Measurements from ENCODE around the gene KCNMB2.

KCNMB2 gene

DNA sequence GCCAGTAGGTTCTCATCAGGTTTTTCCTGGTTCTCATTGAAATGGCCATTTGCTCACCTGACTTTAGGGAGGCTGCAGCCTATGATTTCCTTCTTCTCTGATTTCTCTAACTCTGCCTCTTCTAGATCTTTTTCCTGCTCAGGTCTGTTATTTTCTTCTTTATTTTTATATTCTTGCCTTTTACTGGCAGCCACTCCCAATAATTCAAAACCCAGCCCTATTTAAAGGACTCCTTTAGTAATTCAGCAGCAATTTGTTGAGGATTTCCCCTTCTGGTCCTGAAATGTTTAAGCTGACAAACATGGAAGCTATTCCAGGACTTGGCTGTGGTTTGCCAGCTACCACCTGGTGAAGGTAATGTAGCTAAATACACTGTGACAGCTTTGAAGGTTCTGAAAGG lies 333.8 kb downstream of the KCNMB2 start:
- no peak for DNase-seq (ENCODE audit: low read depth)

DNA sequence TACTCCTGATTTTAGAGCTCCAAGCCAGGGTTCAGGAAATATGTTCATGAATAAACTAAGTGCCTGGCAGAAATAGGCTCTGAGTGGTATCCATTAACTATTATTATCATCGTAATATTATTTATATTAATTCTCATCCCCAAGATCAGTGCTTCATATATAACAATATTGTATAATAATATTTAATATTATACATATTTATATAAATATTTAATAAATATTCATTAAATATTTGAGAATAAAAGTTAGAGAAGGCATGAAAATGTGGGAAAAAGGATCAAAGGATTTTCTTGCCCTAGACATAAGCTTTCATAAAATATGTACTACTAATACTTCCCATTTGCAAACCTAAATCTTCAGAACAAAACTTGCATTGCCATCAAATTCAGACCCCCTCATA lies 338.9 kb downstream of the KCNMB2 start:
- no peak for DNase-seq (ENCODE audit: low read depth)

DNA sequence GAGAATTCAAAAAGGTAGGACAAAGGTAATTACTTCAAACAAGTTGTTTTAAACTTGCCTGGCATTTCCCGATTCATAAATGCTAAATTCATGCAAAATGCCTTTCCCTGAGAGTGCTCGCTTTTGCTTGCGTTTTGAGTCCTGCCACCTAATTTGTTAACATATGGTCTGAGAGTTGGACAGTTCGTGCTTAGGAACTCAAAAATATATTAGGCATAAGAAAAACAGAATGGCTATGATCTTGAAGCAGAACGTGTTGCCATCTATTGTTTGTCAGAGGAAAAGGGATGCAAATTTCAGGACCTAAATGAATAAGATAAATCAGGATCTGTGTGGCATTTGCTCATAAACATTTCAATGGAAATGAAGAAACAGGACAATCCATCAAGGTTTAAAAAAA lies 339.6 kb downstream of the KCNMB2 start:
- no peak for DNase-seq (ENCODE audit: low read depth)

DNA sequence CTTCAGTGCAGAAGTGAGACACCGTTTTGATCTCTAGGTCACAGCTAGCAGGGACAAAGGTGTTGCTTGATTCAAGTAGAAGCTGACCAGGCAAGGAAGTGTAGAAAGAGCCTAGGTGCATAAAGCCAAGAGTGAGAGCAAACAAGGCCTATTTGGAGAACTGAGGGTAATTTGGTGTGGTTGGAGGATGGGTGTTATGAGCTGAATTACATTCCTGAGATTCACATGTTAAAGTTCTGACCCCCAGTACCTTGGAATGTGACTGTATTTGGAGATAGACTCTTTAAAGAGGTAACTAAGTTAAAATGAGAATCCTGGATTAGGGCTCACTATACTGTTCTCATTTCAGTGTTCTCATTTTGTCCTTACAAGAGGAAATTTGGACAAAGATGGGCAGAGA lies 344.0 kb downstream of the KCNMB2 start:
- no peak for DNase-seq (ENCODE audit: low read depth)

Data from fibroblast of gingiva (primary cell).